KMS-11 (cell line): ENCODE results near the gene LOXL4.

Experiments
- H2AFZ ChIP-seq: fragments of 200-600 bp; sonication (generic); 2 replicates; pipeline ENCODE4 v1.6.1; 2016; ENCODE audit warnings: antibody characterized with exemption, mixed run types, low read depth
- H3K27ac ChIP-seq: fragments of 200-600 bp; sonication (generic); 2 replicates; pipeline ENCODE4 v1.6.1; 2016; ENCODE audit warnings: mild to moderate bottlenecking, mixed run types
- H3K27me3 ChIP-seq: fragments of 200-600 bp; sonication (generic); 2 replicates; pipeline ENCODE4 v1.6.1; 2017; ENCODE audit warnings: mild to moderate bottlenecking, low read depth, mixed run types, moderate library complexity; ENCODE audit not compliant: insufficient read depth
- H3K36me3 ChIP-seq: fragments of 200-600 bp; sonication (generic); 2 replicates; pipeline ENCODE4 v1.6.1; 2017; ENCODE audit warnings: mild to moderate bottlenecking, mixed run types; ENCODE audit not compliant: insufficient read depth
- H3K4me1 ChIP-seq: fragments of 200-600 bp; sonication (generic); 2 replicates; pipeline ENCODE4 v1.6.1; 2016; ENCODE audit warnings: mild to moderate bottlenecking, low read depth, mixed run types; ENCODE audit not compliant: poor library complexity, severe bottlenecking
- H3K4me2 ChIP-seq: fragments of 200-600 bp; sonication (generic); 2 replicates; pipeline ENCODE4 v1.7.0; 2016; ENCODE audit warnings: mild to moderate bottlenecking, mixed run types
- H3K4me3 ChIP-seq: fragments of 200-600 bp; sonication (generic); IDR thresholded peaks from 2 replicates; pipeline ENCODE4 v1.6.1; 2017; ENCODE audit warnings: low read depth, low read length, mixed read lengths; ENCODE audit not compliant: insufficient read depth
- H3K79me2 ChIP-seq: fragments of 200-600 bp; sonication (generic); 2 replicates; pipeline ENCODE4 v1.6.1; 2016; ENCODE audit warnings: low read depth, mixed run types; ENCODE audit not compliant: insufficient read depth
- H3K9ac ChIP-seq: fragments of 200-600 bp; sonication (generic); 2 replicates; pipeline ENCODE4 v1.6.1; 2016; ENCODE audit warnings: mild to moderate bottlenecking, mixed run types
- H4K20me1 ChIP-seq: fragments of 200-600 bp; sonication (generic); 2 replicates; pipeline ENCODE4 v1.6.1; 2016; ENCODE audit warnings: mild to moderate bottlenecking, mixed run types; ENCODE audit not compliant: insufficient read depth
- CTCF ChIP-seq: fragments of 200-600 bp; sonication (generic); conservative IDR thresholded peaks from 2 replicates; pipeline ENCODE4 v1.6.1; 2017; ENCODE audit warnings: low read depth, mild to moderate bottlenecking, antibody characterized with exemption, low read length, moderate library complexity, mixed read lengths

The LOXL4 gene

GRCh38 chr10:98309366-98310355 lies 41.7 kb upstream of the LOXL4 start:
- Histone ChIP-seq H3K27me3 (no peaks in the 10 kb centered on the region), H3K4me2 (no peak overlapping the region), H3K4me1 (no peaks in the 10 kb centered on the region), H3K36me3 (no peaks in the 10 kb centered on the region), H3K9ac (no peak overlapping the region), H3K27ac (no peak overlapping the region), H3K79me2 (no peaks in the 10 kb centered on the region), H2AFZ (no peak overlapping the region), H3K4me3 (no peak overlapping the region), H4K20me1 (no peaks in the 10 kb centered on the region)
- TF ChIP-seq CTCF, result no peak

- Histone ChIP-seq H4K20me1 (no peaks in the 10 kb centered on the region), H3K27me3 (no peaks in the 10 kb centered on the region), H3K4me2 (no peak overlapping the region), H3K36me3 (no peaks in the 10 kb centered on the region), H3K4me1 (no peaks in the 10 kb centered on the region), H3K9ac (no peak overlapping the region), H3K79me2 (no peaks in the 10 kb centered on the region), H3K4me3 (no peak overlapping the region), H3K27ac (no peak overlapping the region), H2AFZ (no peak overlapping the region)
- TF ChIP-seq CTCF, result no peak
Measured at GRCh38 chr10:98308669-98309365, 40.8 kb upstream of the LOXL4 start.

- no peak for TF ChIP-seq CTCF
- Histone ChIP-seq H3K4me3 (no peak overlapping the region), H3K4me1 (no peaks in the 10 kb centered on the region), H3K27ac (no peak overlapping the region), H3K27me3 (no peaks in the 10 kb centered on the region), H4K20me1 (no peaks in the 10 kb centered on the region), H3K36me3 (no peaks in the 10 kb centered on the region), H3K9ac (no peak overlapping the region), H3K79me2 (no peaks in the 10 kb centered on the region), H3K4me2 (no peak overlapping the region), H2AFZ (no peak overlapping the region)
Measured at GRCh38 chr10:98307916-98308541, 40.0 kb upstream of the LOXL4 start.

GRCh38 chr10:98306501-98306900 lies 38.5 kb upstream of the LOXL4 start:
- no peak overlapping the region for H3K27ac ChIP-seq
- no peak overlapping the region for H3K4me2 ChIP-seq
- no peaks in the 10 kb centered on the region for H3K27me3 ChIP-seq
- H3K4me3 ChIP-seq, result no peak overlapping the region
- H4K20me1 ChIP-seq, result no peaks in the 10 kb centered on the region
- H3K4me1 ChIP-seq, result no peaks in the 10 kb centered on the region
- no peaks in the 10 kb centered on the region for H3K79me2 ChIP-seq
- no peaks in the 10 kb centered on the region for H3K36me3 ChIP-seq
- H3K9ac ChIP-seq, result no peak overlapping the region
- no peak overlapping the region for H2AFZ ChIP-seq
- no peak for TF ChIP-seq CTCF
